ENCODE results near the gene SPOCK3.

SPOCK3 gene

GRCh38 chr4:167171928-167172327, 62.4 kb downstream of the SPOCK3 start:
- DNase-seq: no peak

GRCh38 chr4:167168611-167169010, 65.7 kb downstream of the SPOCK3 start:
- DNase-seq: no peak

- no peak for DNase-seq
Measured at GRCh38 chr4:167150587-167150986, 83.7 kb downstream of the SPOCK3 start.

- DNase-seq: no peak
Measured at GRCh38 chr4:167144605-167145004, 89.7 kb downstream of the SPOCK3 start.

GRCh38 chr4:167143018-167143417, 91.3 kb downstream of the SPOCK3 start:
- no peak for DNase-seq

- no peak for DNase-seq
Measured at GRCh38 chr4:167136270-167136669, 98.0 kb downstream of the SPOCK3 start.

- DNase-seq: no peak
Measured at GRCh38 chr4:167129146-167129545, 105.1 kb downstream of the SPOCK3 start.

GRCh38 chr4:167119392-167119791, 114.9 kb downstream of the SPOCK3 start:
- no peak for DNase-seq

GRCh38 chr4:167117273-167117672, 117.0 kb downstream of the SPOCK3 start:
- DNase-seq: no peak

- no peak for DNase-seq
Measured at GRCh38 chr4:167114416-167114971, 119.8 kb downstream of the SPOCK3 start.

GRCh38 chr4:167111622-167112021, 122.7 kb downstream of the SPOCK3 start:
- no peak for DNase-seq

- DNase-seq: no peak
Measured at GRCh38 chr4:167111092-167111491, 123.2 kb downstream of the SPOCK3 start.

- DNase-seq: no peak
Measured at GRCh38 chr4:167109859-167110258, 124.4 kb downstream of the SPOCK3 start.

- no peak for DNase-seq
Measured at GRCh38 chr4:167105857-167106256, 128.4 kb downstream of the SPOCK3 start.

- no peak for DNase-seq
Measured at GRCh38 chr4:167102475-167102874, 131.8 kb downstream of the SPOCK3 start.

GRCh38 chr4:167101035-167101434, 133.3 kb downstream of the SPOCK3 start:
- no peak for DNase-seq

GRCh38 chr4:167100120-167100519, 134.2 kb downstream of the SPOCK3 start:
- no peak for DNase-seq

GRCh38 chr4:167088115-167088514, 146.2 kb downstream of the SPOCK3 start:
- DNase-seq: no peak

- no peak for DNase-seq
Measured at GRCh38 chr4:167084321-167084720, 150.0 kb downstream of the SPOCK3 start.

- no peak for DNase-seq
Measured at GRCh38 chr4:167079762-167080161, 154.5 kb downstream of the SPOCK3 start.

- DNase-seq: no peak
Measured at GRCh38 chr4:167052631-167053091, 181.6 kb downstream of the SPOCK3 start.

GRCh38 chr4:167049257-167049656, 185.0 kb downstream of the SPOCK3 start:
- no peak for DNase-seq

- DNase-seq: no peak
Measured at GRCh38 chr4:167041524-167041923, 192.8 kb downstream of the SPOCK3 start.

- no peak for DNase-seq
Measured at GRCh38 chr4:167035390-167035789, 198.9 kb downstream of the SPOCK3 start.

- DNase-seq: no peak
Measured at GRCh38 chr4:167034983-167035382, 199.3 kb downstream of the SPOCK3 start.

GRCh38 chr4:167032871-167033270, 201.4 kb downstream of the SPOCK3 start:
- no peak for DNase-seq

All from NCI-H2171 treated with DMSO at 0.1 percent for 48 hours (cell line).